Esophagus mucosa (tissue), 1 donor: ENCODE results near the gene UNC5A. TPM values are rescaled to one million over a fixed set of nuclear protein-coding genes. Genes with fewer than 3 reads are reported as not detected.

Experiments used
- ATAC-seq: fragments of 200-7000 bp; cut with Tn5 transposase; one replicate; pipeline ENCODE4 v1.9.1; 2020
- total RNA-seq: library from RNA; stranded (reverse); gene quantifications from one replicate; pipeline ENCODE4 v1.2.4, GENCODE V29; 2023
- donor health status: DM: yes; HTN: yes; CAD: no.

The UNC5A gene
- total RNA-seq, 1 donor from 2014 or later, result not detected

DNA sequence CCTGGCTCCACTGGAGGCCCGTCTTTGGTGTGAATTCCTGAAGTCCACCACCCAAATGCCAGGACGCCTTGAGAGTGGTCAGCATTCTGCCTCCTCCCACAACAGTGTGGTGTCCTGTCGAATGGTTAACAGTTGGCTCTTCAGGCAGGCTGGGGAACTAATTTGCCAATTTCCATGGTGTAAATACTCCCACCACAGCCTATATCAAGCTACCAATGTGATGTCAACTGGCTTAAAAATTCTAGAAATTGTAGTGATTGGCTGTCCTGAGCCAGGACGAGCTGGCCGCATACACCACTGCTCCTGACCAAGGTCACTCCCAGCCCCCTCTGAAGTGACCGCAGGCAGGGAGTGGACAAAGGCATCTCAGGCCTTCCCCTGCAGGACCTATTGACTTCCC, 11.1 kb downstream of the UNC5A start:
- ATAC-seq, result no peak

DNA sequence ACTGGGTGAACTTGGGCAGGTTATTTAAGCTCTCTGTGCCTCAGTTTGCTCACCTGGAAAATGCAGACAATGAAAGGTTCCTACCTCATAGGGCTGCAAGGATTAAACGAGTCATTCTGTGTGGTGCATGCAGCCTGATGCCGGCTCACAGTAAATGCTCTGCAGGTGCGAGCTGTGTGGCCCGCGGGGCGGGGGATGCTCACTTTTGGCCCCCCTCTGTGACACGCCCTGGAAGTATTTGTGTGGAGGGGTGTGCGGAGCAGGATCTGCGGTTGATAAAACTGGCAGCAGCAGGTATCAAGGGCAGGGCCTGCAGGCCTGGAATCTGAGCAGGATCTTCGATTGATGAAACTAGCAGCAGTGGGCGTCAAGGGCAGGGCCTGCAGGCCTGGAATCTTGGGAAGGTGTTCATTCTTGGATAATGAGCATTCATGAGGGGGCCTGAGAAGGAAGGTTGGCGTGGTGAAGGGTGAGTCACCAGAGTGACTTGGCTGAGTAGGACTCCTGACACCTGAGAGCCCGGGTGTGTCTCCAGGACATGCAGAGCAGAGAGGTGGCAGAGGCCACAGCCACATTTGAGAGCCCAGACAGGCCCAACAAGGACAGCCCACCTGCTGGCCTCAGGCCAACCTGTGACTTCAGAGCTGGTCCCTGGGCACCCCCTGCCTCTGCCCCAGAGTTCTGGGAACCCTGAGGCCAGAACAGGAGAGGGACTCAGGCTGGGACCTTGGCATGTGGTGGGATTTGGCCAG, 11.9 kb downstream of the UNC5A start:
- peak; percentile 66 for ATAC-seq

DNA sequence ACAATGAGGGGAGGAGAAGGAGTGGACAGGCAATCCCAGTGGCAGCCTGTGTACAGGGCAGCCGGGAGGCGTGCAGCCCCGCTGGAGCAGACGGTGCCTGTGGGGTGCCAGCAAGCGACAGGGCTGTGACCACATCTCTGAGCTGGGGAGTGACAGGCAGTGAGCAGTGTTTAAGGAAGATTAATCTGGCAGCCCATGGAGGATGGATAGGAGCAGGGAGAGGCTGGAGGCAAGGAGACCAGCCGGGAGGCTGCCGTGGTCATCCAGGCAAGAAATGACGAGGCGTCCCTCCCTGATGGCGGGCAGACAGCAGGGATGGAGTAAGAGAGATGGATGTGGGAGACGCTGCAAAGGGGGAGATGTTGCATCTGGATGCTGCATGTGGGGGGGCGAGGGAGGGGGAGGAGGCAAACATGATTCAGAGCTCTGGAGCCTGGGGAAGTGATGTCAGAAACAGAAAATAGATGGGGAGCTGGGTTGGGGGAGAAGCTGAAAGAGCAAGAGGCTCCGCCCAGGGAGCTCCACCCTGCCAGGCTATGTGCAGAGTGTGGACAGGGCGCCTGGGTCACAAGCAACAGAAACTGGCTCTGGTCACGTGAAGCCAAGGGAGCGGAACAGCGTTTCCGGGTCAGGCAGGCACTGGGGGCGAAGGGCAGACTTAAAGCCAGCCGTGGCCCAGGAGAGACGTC, 12.6 kb downstream of the UNC5A start:
- ATAC-seq, result no peak

DNA sequence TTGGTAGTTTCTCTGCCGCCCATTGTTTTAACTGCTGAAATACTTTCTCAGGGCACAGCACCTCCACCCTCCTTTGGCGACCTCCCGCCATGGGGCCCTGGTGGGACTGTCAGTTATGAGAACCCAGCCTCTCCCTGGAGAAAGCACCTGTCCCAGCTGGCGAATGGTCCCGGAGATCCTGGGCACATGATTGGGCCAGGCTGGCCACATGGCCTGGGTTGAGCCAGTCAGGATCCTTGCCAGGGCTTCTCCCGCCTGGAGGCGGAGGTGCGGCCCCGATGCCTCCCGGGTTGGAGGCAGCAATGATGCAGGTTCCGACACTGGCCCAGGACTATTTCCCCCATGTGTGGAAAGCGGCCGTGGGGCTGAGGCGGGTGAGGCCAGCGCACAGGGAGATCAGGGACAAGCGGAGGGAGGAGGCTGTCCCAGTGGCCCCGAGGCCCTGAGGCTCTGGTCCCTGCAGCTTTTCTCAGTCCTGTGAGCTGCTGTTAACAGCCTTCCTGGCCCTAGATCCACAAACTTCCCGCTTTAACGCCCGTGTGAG, 13.6 kb downstream of the UNC5A start:
- ATAC-seq, result no peak

DNA sequence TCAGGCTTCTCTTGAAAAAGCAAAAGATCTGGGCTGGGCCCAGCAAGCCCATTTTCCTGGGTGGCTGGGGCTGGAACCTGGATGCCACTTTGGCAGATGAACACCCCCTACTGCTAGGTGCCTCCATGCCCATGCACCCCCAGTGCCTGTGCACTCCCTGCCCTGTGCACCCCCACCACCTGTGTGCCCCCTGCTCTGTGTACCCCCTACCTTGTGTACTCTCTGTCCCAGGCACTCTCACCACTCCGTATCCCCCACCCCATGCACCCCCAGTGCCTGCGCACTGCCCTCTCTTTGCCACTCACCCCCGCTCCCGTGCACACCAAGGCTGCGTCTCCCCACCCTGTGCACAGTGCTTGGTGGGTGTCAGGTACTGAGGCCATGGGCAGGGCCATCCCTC, 14.2 kb downstream of the UNC5A start:
- no peak for ATAC-seq

DNA sequence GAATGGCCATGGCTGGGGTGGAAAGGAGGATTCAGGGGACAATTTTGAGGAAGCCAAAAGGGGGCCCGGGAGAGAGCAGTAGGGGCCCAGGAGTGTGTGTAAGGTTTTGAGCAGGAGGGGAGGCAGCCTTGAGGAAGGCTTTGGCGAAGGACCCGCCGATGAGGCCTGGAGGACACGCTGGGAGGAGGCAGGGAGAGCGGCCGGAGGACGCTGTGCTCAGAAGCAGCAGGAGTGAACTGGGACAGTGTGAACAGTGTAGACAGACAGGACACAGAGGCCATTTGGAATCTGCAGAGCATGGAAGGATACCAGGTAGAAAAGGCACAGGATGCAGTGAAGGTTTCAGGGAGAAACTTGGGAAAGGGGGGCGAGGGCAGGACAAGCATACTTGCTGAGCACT, 14.9 kb downstream of the UNC5A start:
- no peak for ATAC-seq

DNA sequence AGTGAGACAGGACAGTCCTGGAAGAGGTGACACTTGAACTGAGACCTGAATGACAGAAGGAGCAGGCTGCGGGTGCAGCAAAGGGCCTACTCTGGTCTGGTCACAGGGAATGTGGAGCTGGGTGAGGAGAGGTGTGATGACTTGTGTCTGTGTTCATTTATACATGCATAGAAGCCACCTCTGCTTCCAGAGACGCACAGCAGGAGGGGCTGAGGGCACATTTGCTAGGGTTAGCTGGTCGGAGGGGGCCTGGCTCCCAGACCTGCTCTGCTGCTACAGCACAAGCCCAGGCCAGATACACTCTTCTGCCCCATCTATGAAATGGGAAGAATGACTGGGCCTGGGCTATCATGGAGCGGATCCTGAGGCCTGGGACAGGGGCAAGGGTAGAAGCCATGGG, 15.6 kb downstream of the UNC5A start:
- ATAC-seq, result no peak

DNA sequence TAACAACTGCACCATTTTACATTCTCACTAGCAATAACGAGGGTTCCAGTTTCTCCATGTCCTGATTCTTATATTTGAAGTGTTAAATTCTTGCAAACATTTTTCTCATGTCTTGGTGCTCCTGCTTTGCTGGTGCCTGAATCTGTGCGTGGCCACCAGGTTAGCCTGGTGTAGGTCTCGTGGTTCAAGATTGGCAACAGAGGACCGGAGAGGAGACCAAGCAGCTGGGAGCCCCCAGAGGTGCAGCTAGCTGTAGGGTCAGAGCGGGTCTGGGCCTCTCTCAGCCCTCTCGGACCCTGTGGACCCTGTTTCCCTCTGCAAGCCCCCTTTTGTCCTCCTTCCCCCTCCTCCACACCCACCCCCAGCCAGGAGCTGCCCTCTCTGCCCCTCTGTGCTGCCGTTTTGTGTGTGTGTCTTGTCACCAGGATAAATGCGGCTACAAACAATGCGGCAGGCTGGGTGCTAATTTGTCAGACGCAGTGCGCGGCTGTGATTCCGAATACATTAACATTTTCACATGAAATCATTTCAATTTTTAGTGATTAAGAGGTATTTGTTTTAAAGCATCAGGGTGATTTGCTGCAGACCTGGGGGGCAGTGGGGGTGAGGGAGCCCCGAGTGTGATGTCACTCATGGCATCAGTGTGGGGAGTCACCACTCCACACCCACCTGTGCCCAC, 17.5 kb downstream of the UNC5A start:
- no peak for ATAC-seq

DNA sequence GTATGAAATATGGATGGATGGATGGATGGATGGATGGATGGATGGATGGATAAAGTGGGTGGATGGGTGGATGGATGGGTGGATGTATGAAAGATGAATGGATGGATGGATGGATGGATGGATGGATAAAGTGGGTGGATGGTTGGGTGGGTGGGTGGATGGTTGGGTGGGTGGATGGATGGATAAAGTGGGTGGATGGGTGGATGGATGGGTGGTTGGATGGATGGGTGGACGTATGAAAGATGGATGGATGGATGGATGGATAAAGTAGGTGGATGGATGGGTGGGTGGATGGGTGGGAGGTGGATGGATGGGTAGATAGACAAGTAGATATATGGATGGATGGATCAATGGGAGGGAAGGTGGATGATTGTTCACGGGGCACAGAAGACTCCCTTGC, 19.0 kb downstream of the UNC5A start:
- no peak for ATAC-seq

DNA sequence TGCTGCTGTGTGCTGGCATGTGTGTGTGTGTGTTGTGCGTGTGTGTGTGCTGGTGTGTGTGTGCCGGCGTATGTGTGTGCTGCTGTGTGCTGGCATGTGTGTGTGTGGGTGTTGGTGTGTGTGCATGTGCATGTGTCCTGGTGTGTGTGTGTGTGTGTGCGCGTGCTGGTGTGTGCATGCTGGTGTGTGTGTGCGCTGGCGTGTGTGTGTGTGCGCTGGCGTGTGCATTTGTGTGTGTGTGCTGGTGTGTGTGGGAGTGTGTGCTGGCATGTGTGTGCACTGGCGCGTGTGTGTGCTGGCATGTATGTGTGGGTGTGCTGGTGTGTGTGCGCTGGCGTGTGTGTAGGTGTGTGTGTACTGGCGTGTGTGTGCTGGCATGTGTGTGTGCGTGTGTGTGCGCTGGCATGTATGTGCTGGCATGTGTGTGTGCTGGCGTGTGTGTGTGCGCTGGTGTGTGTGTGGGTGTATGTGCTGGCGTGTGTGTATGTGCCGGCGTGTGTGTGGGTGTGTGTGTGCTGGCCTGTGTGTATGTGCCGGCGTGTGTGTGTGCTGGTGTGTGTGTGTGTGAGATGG, 20.1 kb downstream of the UNC5A start:
- no peak for ATAC-seq

DNA sequence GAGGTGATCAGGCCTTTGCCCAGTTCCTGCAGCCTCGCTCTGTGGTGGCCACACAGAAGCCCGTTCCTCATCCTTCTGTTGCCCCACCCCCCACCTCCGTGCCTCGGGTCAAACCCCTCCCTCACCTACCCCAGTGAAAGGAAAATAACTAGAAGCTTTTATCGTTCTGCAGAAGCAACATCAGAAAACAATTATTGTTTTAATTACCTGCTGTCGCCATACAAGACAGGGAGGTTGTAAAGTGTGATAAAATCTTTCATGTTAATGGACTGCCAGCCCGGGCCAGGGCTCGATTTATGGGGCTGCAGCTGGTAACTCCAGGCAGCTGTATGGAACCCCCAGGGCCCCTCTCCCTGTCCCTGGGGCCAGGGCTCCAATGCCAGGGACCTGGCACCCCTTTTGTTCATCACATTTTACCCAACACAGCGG, 20.6 kb downstream of the UNC5A start:
- ATAC-seq, result no peak

DNA sequence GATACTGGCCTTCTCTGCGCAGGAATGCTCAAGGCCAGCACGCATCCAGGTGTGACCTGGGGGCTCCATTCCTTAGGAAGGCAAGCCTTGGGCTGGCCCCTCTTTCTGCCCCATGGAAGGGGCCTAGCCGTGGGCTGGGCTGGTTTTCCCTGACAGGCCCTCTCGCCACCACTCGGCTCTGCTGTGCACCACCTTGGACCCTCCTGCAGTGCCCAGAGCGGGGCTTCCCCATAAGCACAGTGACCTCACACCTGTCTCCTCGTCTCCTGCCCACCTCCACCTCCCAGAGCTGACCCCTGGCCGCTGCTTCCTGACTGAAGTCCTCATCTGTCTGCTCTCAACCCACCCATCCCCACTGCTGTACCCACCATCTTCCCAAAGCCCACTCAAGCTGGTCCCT, 21.1 kb downstream of the UNC5A start:
- no peak for ATAC-seq

DNA sequence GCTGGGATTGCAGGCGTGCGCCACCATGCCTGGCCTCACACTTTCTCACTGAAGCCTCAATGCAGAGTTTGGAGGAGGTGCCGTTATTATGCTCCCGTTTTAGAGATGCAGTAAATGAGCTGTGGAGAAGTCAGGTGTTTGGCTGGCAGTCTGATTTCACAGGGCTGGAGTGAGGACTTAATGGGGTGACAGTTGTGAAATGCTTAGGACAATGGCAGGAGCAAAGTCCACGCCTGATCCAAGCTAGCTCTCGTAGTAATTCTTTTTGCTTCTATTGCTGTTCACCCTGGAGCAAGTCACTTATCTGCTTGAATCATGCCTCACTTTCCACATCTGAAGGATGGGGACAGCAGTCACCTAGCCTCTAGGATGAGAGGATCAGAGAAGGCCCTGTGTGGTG, 21.8 kb downstream of the UNC5A start:
- ATAC-seq, result no peak

DNA sequence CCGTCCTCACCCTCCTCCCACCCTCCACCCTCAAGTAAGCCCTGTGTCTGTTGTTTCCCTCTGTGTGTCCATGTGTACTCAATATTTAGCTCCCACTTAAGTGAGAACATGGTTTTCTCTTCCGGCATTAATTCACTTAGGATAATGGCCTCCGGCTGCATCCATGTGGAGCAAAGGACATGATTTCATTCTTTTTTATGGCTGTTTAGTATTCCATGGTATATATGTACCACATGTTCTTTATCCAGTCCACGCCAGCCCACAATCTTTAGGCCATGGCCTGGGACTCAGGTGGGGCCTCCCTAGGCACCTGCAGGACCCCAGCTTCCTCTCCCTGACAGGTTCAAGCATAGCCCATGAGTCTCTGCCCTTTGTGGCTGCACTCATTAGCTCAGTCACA, 22.9 kb downstream of the UNC5A start:
- ATAC-seq, result no peak

DNA sequence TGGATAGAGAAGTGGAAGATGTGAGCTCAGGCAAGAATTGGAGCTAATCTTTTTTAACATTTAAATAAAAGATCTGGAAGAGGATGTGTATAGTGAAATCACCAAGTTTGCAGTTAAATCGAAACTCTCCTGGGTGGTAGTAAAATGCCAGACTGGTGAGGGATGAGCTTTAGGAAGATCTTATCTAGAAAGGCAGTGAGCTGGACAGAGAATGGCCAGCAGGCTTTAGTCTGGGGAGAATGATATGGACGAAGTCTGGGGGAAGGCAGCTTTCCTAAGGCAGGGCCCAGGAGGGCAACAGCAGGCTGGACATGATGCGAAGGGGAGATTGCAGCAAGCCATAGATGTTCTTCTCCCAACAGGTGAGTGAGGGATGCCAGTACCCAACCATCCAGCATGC, 25.6 kb downstream of the UNC5A start:
- no peak for ATAC-seq

DNA sequence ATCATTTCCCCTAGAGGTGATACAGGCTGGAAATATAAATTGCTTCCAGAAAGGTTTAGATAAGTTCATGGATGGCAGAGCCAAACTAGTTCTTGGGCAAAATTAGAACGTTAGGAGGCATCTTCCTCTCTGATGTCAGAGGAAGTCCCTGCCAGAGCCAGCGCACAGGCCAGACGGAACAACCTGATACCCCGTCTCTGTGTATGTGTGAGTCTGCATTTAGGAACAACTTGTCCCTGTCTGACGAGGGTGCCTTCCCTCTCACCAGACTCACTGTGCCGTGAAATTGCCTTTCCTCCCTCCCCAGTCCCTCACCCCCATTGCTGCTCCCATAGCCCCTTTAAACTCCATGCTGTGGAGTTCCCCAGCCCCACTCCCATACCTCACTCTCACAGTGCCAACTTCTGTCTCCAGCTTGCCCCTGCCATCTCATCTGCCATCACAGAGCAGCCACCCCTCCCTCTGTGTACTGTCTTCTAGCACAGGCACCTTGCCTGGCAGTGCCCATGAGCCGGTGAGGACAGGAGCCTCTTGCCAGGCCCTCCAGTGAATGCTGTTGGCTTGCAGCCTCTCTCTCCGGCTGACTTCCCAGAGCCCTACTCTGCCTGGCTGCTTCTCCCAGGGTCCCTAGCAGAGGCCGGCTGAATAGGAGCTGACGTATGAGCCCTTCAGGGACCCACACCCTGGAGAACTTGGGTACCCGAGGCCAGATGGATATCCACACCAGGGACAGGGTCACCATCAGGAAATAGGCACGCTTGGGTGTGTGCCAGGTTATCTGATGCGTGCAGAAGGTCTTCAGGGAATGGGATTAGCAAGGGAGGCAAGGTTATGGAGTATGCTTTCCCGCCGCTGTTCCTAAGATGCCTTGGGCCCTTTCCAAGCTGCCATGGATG, 26.7 kb downstream of the UNC5A start:
- ATAC-seq, result no peak

DNA sequence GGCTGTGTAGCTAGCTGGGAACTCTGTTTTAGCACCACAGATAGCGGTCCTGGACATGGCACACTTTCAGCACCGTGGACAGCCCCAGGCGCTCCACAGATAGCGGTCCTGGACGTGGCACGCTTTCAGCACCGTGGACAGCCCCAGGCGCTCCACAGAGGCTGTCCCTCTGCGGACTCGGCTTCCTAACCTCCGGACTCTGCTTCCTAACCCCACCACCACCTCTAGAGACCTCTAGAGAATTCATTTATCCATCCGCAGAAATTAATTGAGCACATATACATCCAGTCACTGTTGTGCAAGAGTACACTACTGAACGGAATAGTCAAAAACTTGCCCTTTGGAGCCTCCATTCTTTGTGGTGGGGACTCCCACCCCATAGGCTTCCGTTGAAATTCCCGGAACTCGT, 27.4 kb downstream of the UNC5A start:
- peak; percentile 92 for ATAC-seq

DNA sequence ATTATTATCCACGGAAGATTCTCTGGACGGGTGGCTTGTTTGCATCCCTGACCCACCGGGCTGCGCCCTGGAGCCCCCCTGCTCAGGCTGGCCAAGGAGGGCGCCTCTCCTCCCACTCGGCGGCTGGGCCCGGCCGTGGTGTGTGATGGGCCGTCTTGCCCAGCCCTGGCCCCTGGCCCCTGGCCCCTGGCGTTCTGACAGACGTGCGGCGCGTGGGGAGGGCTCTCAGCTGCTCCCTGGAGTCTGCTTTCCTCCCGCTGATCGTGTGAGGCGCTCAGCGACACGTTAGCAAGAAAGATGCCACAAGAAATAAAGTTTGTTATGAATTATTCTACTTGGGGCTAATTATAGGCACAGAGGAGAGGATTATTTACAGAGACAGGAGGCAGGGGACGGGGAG, 33.3 kb downstream of the UNC5A start:
- no peak for ATAC-seq

DNA sequence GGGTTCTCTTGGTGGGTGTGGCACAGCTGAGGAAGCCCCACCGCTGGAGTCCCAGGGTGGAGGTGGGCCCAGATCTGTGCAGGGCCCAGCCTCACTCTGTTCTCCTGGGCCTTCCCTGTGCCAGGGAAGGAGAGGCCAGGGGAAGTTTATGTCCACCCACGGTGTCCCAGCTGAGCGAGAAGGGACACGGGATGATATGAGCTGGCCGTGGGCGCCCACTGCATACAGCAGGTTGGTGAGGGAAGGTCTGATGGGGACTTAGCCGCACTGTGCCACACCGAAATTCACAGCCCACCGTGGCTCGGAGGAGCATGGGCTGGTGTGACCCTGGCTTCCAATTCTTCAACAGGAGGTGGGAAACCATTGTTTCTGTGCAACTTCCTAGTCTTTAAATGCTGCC, 33.9 kb downstream of the UNC5A start:
- no peak for ATAC-seq

DNA sequence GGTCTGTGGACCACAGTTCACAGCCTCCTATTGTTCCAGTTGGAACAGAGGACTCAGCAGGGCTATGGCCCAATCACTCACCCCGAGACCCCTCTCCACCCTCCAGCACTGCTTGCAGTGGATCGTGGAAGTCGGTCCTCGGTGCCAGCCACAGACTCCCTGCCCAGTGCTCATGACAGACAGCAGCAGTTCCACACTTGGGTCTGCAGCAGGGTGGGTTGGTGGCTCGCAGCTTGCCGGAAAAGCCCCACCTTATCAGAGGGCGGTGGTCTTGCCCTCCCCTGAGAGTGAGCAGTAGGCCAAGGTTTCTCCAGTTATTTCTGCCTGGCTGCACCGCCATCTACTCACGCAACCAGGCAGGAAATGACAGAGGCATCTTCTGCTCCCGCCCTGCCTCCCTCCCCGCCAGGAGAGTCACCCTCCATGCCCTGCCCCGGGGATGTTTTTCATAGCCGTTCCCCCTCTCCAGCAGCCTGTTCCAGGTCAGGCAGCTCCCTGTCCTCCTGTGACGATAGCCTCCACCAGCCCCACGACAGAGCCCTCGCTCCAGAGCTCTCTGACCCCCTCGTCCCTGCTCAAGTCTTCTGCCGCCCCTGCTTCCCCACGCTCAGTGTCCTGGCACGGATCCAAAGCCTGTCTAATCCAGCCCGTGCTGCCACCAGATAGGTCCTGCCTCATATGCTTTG, 34.5 kb downstream of the UNC5A start:
- no peak for ATAC-seq

DNA sequence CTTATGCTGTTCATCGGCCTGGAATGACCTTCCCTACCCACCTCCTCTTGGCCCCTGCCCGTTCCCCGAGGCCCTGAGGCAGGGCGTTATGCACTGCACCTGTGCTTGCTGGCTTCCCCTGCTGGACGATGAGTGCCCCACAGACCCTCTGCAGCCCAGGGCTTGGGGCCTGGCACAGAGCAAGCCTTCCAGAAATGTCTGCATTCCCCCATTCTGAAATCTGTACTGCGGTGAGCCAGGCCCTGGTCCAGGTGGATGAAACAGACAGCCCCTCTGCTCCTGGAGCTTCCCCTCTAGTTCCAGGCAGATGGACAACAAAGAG, 35.0 kb downstream of the UNC5A start:
- ATAC-seq, result no peak
